ENCODE data around the gene LRRIQ4.

LRRIQ4 gene

DNA sequence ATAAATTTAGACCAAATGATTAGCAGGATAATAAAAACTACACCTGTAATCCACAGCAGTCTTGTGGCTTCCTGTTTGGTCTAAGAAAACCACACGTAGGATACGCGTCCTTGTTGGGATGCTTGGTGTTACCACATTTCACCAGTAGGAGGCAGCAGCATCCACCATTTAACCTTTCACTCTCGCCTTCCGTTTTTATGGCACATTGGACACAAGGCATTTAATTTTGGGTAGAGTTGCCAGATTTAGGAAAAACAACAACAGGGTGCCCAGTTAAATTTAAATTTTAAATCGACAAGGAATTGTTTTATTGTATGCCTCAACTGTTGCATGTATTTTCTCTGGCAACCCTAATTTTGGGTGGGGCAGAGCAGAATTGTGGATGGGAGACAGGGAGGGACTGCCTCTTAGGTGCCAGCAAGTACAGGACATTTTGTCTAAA lies 50.8 kb downstream of the LRRIQ4 start:
- H3K4me3 ChIP-seq (ENCODE audit: low read depth, low read length), result no peak overlapping the region
- H3K27ac ChIP-seq, result no peak overlapping the region
- H3K9ac ChIP-seq, result no peak overlapping the region
- no peaks in the 10 kb centered on the region for H3K36me3 ChIP-seq (ENCODE audit: control insufficient read depth, insufficient read depth, low read length)
- H3K4me2 ChIP-seq (ENCODE audit: low read length), result no peak overlapping the region
- no peaks in the 10 kb centered on the region for H3K79me2 ChIP-seq
- H3K27me3 ChIP-seq (ENCODE audit: control insufficient read depth, insufficient read depth, low read length), result no peaks in the 10 kb centered on the region
- TF ChIP-seq, protein P1, sequence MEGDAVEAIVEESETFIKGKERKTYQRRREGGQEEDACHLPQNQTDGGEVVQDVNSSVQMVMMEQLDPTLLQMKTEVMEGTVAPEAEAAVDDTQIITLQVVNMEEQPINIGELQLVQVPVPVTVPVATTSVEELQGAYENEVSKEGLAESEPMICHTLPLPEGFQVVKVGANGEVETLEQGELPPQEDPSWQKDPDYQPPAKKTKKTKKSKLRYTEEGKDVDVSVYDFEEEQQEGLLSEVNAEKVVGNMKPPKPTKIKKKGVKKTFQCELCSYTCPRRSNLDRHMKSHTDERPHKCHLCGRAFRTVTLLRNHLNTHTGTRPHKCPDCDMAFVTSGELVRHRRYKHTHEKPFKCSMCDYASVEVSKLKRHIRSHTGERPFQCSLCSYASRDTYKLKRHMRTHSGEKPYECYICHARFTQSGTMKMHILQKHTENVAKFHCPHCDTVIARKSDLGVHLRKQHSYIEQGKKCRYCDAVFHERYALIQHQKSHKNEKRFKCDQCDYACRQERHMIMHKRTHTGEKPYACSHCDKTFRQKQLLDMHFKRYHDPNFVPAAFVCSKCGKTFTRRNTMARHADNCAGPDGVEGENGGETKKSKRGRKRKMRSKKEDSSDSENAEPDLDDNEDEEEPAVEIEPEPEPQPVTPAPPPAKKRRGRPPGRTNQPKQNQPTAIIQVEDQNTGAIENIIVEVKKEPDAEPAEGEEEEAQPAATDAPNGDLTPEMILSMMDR (IDR thresholded peaks at IDR 0.05), result peak; percentile 90
- H3K9me3 ChIP-seq (ENCODE audit: control insufficient read depth, low read length), result no peaks in the 10 kb centered on the region
- H3K4me1 ChIP-seq, result no peaks in the 10 kb centered on the region
- H2AFZ ChIP-seq, result peak overlapping the region; percentile 56

DNA sequence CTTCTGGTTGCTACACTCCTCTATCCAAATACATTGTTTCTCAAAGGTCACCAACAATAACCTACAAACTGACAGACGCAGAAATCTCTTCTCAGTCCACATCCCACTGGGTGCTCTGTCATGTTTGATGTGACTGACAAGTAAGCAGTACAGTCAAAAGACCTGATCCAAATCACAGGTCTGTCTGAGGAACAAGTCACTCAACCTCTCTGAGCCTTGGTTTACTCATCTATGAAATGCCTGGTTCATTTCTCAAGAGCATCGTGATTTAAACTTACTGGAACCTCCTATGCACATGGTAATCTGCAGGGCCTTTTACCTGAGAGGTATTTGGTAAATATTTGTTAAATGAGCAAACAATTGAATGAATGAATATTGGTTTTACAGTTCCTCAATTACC lies 51.6 kb downstream of the LRRIQ4 start:
- no peaks in the 10 kb centered on the region for H3K36me3 ChIP-seq (ENCODE audit: control insufficient read depth, insufficient read depth, low read length)
- TF ChIP-seq, protein P1 (IDR thresholded peaks at IDR 0.05), result no peak
- H3K9me3 ChIP-seq (ENCODE audit: control insufficient read depth, low read length), result no peaks in the 10 kb centered on the region
- no peaks in the 10 kb centered on the region for H3K27me3 ChIP-seq (ENCODE audit: control insufficient read depth, insufficient read depth, low read length)
- H2AFZ ChIP-seq, result no peak overlapping the region
- no peak overlapping the region for H3K4me3 ChIP-seq (ENCODE audit: low read depth, low read length)
- H3K79me2 ChIP-seq, result no peaks in the 10 kb centered on the region
- H3K4me1 ChIP-seq, result no peaks in the 10 kb centered on the region
- no peak overlapping the region for H3K4me2 ChIP-seq (ENCODE audit: low read length)
- no peak overlapping the region for H3K27ac ChIP-seq
- no peak overlapping the region for H3K9ac ChIP-seq

DNA sequence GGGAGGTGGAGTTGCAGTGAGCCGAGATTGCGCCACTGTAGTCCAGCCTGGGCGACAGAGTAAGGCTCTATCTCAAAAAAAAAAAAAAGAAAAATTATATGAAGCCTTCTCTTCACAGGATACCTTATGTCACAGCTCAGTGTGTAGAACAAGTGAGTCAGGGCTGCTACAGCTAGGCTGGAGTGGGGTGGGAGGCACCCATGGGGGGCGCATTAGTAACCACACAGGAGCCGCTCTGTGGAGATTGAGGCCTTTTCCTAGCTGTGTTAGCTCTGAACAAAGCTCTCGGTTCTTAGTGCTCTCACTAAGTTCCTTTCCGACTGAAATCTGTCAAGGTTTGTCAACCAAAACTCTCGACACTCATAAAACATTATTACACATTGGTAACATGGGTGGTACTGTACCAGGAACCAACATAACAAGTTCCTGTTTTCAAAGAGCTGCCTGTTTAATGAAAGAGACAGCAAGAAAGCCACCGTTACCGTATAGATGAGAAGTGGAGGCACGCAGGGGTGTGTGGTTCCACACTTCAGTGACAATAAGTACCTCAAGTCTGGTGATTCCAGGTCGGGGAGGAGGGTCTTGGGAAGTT lies 52.6 kb downstream of the LRRIQ4 start:
- TF ChIP-seq, protein P1 (IDR thresholded peaks at IDR 0.05), result no peak
- Histone ChIP-seq H2AFZ (no peak overlapping the region), H3K9ac (no peak overlapping the region), H3K9me3 (ENCODE audit: control insufficient read depth, low read length) (no peaks in the 10 kb centered on the region), H3K4me3 (ENCODE audit: low read depth, low read length) (no peak overlapping the region), H3K79me2 (no peaks in the 10 kb centered on the region), H3K4me1 (no peaks in the 10 kb centered on the region), H3K36me3 (ENCODE audit: control insufficient read depth, insufficient read depth, low read length) (no peaks in the 10 kb centered on the region), H3K4me2 (ENCODE audit: low read length) (no peak overlapping the region), H3K27me3 (ENCODE audit: control insufficient read depth, insufficient read depth, low read length) (no peaks in the 10 kb centered on the region), H3K27ac (no peak overlapping the region)

DNA sequence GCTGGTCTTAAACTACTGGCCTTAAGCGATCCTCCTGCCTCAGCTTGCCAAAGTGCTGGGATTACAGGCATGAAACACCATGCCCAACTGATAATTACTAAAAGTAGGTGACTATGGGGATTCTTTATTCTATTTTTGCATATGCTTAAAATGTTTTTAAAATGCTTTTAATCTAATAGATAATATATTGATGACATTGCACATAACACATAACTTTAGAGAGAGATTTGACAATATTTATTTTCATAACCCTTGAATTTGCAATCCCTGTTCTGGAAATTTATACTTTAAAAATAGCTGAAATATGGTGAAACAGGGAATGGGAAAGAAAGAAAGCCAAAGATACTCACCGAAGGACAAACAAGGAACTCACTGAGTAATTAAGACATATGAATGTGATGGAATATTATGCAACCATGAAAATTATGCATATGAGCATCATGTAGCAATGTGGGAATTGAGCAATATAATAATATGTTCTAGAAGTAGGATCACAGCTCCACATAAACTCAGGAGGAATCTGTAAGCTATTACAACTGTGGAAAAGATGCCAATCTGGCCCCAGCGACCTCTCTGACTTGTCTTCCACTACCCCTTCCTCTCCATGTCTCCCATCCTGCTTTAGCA lies 55.0 kb downstream of the LRRIQ4 start:
- Histone ChIP-seq H2AFZ (no peak overlapping the region), H3K27ac (no peak overlapping the region), H3K4me3 (ENCODE audit: low read depth, low read length) (no peak overlapping the region), H3K9me3 (ENCODE audit: control insufficient read depth, low read length) (no peaks in the 10 kb centered on the region), H3K36me3 (ENCODE audit: control insufficient read depth, insufficient read depth, low read length) (no peaks in the 10 kb centered on the region), H3K79me2 (no peaks in the 10 kb centered on the region), H3K27me3 (ENCODE audit: control insufficient read depth, insufficient read depth, low read length) (no peaks in the 10 kb centered on the region), H3K9ac (no peak overlapping the region), H3K4me2 (ENCODE audit: low read length) (no peak overlapping the region), H3K4me1 (no peaks in the 10 kb centered on the region)
- TF ChIP-seq, protein P1 (IDR thresholded peaks at IDR 0.05), result no peak

DNA sequence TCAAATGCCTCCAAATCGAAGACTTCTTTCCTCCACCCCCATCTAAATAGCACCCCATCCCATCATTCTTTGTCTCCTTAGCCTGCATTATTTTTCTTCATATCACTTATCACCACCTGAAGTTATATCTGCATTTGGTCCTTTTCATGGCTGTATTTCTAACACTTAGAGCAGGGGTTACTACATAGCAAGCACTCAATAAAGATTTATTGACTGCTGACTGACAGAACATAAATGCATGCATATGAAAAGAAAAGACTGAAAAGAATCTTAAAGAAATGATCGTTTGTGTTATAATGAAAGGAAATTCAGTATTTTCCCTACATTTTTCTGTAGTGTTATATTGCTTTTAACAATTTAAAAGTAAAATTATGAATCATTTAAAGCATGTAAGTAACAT lies 55.7 kb downstream of the LRRIQ4 start:
- no peak overlapping the region for H3K9ac ChIP-seq
- H3K36me3 ChIP-seq (ENCODE audit: control insufficient read depth, insufficient read depth, low read length), result no peaks in the 10 kb centered on the region
- no peak overlapping the region for H3K4me2 ChIP-seq (ENCODE audit: low read length)
- H3K79me2 ChIP-seq, result no peaks in the 10 kb centered on the region
- no peaks in the 10 kb centered on the region for H3K9me3 ChIP-seq (ENCODE audit: control insufficient read depth, low read length)
- H2AFZ ChIP-seq, result no peak overlapping the region
- no peak overlapping the region for H3K27ac ChIP-seq
- H3K4me3 ChIP-seq (ENCODE audit: low read depth, low read length), result no peak overlapping the region
- no peaks in the 10 kb centered on the region for H3K4me1 ChIP-seq
- no peaks in the 10 kb centered on the region for H3K27me3 ChIP-seq (ENCODE audit: control insufficient read depth, insufficient read depth, low read length)
- TF ChIP-seq, protein P1 (IDR thresholded peaks at IDR 0.05), result no peak
